Measurements from ENCODE around the gene ZBTB1.
A peak's percentile ranks its signal among the peaks of the same experiment; 100 is the strongest.
"Not testable (repeated sequence)": the region's sequence is repeated elsewhere in the genome, so short reads cannot be mapped to it uniquely, and the experiment has no call there.

ZBTB1 gene

DNA sequence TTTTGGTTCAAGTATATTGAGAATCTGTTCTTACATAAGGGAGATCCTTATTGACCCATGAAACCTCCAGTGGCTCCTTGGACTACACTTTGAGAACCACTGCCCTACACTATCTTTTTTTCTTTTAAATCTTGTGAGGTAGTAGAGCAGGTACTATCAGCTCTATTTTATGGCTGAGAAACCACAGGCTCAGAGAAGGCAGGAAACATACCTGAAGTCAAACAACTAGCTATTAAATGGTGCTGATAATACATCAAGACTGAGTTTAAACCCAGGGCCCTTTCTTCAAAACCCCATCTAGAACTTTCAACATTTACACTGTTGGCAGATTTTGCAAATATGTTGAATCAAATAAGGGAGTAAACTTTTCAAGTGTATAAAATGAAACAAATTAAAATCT is 7.8 kb upstream of the ZBTB1 start:
- no peak for DNase-seq (ENCODE audit: low read depth)

DNA sequence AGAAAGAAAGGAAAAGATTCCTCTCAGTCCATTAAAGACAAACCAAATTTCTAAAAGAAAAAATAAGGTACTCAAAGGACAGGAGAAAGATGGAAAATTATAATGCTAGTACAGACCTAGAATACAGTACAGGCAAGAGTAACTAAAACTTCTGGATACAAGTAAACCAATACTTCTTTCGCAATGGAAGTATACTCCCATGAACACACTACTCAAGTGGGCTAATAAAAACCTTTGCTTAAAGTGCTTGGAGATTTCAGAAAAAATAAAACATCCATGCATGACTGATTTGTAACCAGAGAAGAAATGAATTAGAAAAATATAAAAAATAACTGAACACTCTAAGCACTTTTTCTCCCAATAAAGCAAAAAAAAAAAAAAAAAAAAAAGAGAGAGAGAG is 4.5 kb upstream of the ZBTB1 start:
- DNase-seq (ENCODE audit: low read depth), result peak; percentile 48

DNA sequence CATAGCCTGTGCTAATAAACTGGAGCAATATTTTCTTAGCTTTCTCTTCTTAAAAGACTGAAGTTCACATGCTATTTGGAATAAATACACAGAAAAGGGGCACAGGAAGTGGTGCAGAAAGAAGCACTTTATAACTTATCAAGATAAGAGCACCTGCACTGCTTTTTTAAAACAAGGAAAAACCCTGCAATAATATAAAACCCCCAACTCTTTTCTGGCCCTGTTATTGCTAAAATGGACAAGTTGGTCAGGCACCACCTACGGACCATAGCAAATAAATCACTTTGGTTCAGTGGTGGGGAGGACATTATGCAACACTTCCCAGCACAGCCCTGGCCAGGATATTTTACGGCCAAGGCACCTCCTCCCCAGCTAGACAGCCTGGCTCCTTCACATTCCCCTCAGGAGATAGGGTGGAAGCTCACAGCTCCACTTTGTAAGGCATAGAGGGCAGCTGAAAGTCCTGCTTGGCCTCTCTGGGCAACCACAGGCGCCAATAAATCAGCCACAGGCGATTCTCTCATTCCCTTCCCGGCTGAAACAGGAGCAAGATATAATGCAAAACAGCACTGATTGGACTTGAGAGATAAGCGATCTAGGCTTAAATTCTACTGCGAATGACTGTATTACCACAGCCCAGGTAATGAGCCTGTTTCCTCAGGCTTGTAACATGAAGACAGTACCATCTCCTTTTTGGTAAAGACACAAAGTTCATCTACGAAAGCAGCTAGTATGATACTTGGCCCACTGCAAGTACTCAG is 3.0 kb upstream of the ZBTB1 start:
- DNase-seq (ENCODE audit: low read depth), result peak; percentile 98

DNA sequence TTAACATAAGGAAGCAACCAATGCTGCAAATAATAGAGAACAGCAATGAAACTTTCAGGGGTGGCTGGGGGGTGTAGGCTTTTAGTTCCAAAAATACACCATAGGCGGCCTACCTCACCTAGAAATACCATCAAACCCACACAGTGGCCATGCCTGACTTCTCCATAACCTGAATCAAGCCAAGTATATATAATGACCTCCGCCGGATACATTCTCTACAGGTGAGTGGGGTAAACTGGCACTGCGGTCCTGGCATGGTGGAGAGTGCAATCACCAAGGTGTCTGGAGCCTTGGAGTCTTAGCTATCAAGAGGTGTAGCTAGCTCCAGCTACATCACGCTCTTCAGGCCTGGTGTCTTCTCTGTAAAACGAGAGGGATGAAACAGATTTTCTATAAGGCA is 2.1 kb upstream of the ZBTB1 start:
- no peak for DNase-seq (ENCODE audit: low read depth)

DNA sequence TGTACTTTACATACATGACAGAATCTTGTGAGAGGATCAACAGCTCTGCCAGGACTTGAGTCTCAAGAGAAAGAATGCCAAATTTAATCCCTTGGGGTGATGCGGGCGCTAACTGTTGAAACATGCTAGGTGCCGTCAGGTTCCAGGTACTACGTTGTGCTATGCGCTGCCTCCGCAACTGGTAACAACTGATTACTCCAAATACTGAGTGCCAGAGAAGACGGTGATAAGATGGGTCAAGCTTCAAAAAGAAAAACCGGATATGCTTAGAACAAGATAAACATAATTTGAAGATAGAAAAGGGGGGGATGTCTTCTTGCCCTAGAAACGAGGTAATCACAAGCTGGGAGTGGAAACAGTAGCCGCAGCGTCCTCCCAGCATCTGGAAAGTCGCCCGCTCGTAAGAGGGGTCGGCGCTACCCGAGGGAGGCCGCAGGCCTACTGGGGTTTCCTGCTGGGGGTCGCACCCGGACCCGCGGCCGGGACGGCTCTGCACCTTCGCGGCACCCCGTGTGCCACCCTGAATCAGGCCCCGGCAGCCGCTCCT is 1.6 kb upstream of the ZBTB1 start:
- DNase-seq (ENCODE audit: low read depth), result peak; percentile 61

DNA sequence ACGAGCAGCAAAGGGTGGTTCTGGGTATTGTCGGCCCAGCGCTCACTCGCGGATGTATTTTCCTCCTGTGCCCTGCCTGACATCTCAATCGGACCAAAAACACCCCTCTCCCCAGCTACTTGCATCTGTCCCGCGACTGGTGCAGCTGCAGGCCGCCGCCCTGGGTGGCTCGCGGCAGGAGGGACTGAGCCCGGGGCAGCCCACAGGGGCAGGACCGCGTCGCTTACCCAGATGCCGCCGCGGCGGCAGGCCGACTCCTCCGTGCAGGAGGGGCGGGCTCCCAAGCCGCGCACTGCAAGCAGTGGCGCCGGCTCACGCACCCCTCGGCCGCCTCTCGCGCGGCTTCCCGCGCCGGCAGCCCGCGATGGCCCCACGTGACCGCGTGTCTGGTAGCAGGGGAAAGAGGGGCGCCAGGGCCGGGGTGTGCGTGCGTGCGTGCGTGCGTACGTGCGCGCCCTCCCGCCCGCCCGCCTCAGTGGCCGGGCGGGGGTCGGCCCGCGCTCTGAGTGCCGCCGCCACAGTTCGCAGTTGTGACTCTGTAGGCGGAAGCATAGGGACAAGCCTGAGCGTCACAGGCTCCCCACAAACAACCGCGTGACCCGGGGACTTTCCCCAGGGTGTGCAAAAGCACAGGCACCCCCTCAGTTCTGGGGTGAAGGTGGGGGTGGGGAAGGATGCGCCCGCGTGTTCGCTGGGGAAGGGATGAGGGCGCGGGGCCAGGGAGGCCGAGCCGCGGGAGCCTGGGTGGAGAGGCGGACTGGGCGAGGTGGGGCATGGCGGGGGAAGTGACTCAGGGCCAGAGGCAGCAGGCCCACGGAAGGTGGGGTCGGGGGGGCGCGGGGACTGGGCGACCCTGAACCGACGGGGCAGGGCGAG is 898 bp upstream of the ZBTB1 start, which contains the start of gene ZBTB25:
ZBTB25 (minus strand) TSS at position 405 of the 876 bp plus-strand sequence. CDS start 13,305 bp downstream, outside the sequence.
- DNase-seq (ENCODE audit: low read depth), result peak; percentile 90

DNA sequence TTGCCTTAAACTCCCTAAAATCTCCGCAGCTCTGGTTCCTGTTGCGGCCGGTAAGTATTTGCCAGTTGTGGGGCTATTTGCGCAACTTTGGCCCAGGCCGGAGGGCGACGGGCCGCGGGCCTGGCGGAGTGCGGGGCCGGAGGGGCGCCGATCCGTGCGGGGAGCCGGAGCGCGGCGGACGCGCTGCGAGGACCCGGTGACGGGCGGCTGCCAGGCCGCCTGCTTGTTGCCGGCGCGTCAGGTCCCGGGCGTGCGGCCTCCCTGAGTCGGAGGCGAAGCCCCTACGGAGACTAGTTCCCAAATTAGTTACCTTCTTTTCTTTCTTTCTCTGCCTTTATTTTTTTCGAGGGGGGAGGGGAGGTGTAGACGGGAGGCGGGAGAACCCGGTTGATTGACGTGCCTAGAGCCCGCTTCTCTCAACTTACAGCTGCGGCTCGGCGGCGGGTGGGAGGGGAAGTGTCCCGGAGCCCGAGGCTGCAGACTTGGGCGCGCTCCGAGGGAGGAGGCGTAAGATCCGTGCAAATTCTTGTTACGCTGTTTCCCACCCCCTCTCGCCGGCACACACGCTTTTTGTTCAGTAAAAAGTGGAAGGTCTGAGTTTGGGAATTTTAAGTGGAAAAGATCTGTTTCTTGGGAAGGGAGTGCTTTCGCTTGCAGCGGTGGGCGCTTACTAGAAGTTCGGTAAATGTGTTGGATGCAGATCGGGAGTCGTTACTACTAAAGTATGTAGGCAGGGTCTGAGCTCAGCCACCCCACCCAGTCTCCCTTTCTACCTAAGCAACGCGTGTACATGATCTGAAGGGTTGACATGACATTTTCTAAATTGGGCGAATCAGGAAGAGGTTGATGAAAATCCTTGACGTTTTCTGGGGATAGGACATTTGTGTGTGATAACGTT is 576 bp downstream of the ZBTB1 start:
- DNase-seq (ENCODE audit: low read depth), result peak; percentile 81

DNA sequence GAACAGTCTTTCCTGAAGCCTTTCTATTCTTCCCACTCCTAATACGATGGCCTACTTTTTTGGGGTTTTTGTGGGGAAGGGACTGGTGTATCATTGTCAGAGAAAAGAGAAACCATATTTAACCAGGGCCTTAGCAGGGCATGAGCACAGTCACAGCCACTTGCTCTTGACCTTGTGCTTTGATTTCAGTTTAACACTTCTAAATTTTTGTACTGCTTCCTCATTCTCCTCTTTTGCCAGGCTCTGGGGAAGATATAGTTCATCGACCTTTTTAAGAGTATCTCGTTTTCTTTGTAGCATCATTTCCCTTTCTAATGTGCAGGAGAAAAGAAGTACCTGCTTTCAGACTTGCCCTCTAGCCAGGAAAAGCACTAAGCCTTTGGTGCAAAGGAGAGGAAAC is 2.2 kb downstream of the ZBTB1 start:
- DNase-seq (ENCODE audit: low read depth), result no peak

DNA sequence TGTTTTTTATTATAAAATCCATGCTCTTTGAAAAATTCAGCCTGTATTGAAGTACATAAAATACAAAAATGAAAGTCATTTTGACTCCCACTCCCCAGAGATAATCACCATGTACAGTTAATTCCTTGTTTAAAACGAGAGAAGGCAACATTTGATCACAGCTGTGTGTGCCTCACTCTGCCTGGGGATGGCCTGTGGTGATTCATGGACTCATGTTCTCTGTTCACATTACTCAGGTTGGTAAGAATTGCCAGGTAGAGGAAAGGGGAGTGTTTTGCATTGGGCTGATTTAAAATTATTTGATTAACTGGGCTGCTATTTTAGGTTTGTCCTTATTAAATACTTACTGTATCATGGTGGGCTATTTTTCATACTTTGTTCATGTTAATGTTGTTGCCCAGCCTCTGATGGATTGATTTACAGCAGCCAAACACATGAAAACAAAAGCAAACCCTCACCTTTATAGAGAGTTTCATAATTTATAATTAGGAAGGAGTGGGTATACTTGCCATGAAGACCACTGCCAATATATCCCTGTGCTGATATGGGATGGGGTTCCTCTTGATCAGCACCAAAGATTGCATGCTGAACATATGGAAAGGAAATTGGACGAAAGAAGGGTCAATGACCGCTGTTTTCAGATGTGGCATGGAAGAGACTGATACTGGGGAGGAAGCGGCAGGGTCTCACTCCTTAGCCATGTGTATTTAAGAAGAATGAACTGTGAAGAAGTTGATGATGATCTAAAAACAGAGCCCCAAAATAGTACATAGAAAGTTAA is 3.0 kb downstream of the ZBTB1 start:
- DNase-seq (ENCODE audit: low read depth), result peak; percentile 60

DNA sequence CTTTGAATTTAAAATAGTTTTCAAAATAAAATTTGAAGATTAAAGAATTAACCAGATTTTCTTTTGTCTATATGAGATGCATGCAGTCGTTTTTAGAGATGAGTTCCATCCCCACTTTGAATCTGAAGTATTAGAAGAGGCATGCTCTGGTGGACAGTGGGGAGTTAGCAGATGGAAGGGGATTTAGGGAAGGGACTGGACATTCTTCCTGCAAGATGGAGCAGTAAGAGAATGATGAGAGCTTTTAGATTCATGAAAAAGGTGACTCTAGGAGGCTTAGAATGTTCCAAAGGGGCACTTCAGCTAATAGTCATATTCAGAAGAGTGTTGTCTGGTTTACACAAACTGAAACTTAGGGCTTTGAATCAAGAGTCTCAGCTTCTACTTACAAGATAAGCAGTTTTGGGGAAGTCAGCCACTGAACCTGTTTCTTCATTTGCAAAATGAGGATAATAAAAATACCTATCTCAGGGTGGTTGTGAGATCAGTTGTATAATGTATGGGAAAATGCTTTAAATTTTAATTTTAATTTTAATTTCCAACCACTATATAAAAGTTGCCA is 3.7 kb downstream of the ZBTB1 start:
- no peak for DNase-seq (ENCODE audit: low read depth)

DNA sequence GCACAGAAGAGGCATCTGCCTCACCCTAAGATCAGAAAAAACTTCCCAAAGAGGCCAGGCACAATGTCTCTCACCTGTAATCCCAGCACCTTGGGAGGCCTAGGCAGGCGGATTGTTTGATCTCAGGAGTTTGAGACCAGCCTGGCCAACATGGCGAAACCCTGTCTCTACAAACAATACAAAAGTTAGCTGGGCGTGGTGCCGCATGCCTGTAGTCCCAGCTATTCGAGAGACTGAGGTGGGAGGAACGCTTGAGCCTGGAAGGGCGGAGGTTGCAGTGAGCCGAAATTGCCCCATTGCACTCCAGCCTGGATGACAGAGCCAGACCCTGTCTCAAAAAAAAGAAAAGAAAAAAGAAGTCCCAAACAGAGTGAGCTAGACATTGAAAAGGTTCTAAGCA is 4.5 kb downstream of the ZBTB1 start:
- DNase-seq (ENCODE audit: low read depth), result no peak

DNA sequence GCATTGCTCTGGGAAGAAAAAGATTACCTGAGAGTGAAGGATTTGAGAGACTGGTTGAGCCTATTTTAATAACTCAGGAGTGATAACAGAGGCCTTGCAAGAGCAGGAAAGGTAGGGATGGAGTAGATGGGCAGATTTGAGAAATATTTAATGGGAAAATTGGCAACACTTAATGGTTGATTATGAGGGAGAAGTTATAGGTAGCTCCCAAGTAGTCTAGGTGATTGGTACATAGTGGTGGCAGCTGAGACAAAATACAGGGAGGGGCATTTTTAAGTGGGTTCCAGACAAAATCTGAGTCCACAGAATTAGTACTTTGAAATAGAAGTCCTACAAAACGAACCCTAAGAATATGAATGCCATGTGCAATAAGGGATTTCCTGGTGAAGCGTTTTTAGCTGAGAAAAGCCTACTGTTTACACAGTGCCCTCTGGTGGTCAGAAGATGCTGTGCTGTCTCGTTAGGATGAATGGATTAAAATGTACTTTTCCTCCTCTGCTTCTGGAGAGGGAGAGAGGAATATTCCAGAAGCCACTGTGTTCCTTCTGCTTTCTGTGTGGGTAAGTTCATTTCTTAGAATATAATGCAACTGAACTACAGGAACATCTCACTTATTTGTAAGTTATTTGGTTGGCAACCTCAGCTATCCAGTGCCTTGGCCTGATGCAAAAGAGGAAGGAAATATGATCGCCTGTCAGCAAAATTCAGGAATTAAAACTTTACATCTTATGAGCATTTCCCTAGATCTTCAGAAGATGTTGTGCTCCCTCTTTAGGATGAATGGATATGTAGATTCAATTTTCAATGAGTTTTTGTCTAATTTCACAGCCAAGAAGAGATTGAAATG is 6.5 kb downstream of the ZBTB1 start:
- DNase-seq (ENCODE audit: low read depth), result peak; percentile 64

DNA sequence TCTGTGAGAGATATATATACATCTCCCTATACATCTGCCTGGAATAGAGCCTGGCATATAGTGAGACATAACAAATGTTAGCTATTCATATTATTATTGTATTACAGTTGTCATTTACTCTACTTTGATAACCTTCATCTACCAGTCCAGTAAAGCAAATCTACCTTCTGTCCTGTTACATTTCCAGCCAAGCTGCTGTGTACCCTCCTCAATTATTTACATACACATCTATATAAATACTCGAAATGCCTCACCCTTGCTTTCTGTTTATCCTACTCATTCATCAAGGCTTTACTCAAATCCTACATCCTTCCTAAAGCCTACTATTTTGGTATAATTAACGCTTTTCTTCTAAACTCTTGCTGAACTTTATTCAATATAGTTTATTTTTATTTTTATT is 8.7 kb downstream of the ZBTB1 start:
- no peak for DNase-seq (ENCODE audit: low read depth)

DNA sequence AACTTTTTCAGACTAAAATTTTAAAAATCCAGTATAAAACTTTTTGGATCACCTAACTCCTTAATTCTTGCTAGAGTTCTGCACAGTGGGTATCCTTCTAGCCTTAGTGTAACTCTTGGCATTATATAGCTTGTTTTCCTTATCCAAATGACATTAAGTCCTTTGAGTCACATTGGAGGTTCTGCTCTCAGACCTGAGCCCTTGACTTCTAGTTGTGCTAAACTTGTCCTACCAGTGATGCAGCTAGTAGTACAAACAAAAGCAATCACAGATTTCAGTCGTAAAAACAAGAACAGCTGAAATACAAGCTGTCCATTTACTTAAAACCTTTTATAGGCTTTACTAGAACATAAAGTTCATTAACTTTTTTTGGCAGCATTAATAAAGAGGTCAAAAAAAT is 10.5 kb downstream of the ZBTB1 start:
- no peak for DNase-seq (ENCODE audit: low read depth)

DNA sequence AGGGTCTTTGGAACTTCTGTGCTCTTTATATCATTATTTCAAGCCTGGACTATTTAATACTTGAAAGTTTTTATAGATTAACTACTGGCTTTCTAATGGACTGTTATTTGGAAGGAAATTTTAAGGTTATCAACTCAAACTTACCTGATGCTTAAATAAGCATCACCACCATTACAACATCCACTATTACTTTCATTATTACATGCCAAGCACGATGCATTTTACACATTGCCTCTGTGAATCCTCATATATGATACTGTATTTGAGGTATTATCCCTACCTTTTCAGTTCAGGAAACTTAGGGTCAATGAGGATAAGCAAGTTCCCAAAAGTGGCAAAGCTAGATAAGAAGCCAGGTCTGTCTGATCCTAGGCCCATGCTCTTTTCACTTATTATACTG is 12.4 kb downstream of the ZBTB1 start:
- no peak for DNase-seq (ENCODE audit: low read depth)

DNA sequence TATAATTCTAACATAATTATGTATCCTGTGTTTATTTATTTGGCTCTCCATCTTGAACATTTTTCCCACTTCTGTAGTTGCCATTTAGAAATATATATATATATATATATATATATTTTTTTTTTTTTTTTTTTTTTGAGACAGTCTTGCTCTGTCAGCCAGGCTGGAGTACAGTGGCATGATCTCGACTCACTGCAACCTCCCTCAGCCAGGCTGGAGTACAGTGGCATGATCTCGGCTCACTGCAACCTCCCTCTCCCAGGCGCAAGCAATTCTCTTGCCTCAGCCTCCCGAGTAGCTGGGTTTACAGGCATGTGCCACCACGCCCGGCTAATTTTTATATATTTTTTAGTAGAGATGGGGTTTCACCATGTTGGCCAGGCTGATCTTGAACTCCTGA is 13.1 kb downstream of the ZBTB1 start:
- not testable (repeated sequence) for DNase-seq (ENCODE audit: low read depth)

DNA sequence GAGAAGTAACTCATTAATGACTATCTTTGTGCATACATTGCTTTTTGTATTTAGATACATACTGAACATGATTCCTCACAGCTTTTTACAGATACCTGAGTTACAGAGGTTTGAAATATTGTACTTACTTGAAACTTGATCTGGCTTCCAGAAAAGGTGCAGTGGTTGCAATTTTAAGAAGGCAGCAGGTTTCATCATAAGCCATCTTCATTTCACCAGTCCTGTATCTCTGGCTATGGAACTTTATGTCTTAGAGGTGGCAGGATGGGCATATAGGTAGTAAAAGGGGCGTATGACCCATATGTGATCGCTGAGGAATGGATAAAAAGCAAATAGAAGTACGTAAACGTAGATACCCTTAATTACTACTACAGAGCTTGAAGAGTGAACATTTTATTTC is 13.7 kb downstream of the ZBTB1 start:
- DNase-seq (ENCODE audit: low read depth), result no peak

DNA sequence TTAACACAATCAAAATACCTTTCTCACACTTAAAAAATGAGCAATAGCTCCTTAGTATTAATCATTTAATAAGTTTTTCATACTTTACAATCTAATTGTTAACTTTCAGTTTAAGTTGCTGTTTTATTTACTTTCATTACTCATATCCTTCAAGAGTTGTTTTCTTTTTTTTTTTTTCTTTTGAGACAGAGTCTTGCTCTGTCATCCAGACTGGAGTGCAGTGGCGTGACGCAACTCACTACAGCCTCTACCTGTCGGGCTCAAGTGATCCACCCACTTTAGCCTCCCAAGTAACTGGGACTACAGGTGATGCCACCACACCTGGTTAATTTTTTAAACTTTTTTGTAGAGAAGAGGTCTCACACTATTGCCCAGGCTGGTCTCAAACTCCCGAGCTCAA is 16.1 kb downstream of the ZBTB1 start:
- DNase-seq (ENCODE audit: low read depth), result no peak

DNA sequence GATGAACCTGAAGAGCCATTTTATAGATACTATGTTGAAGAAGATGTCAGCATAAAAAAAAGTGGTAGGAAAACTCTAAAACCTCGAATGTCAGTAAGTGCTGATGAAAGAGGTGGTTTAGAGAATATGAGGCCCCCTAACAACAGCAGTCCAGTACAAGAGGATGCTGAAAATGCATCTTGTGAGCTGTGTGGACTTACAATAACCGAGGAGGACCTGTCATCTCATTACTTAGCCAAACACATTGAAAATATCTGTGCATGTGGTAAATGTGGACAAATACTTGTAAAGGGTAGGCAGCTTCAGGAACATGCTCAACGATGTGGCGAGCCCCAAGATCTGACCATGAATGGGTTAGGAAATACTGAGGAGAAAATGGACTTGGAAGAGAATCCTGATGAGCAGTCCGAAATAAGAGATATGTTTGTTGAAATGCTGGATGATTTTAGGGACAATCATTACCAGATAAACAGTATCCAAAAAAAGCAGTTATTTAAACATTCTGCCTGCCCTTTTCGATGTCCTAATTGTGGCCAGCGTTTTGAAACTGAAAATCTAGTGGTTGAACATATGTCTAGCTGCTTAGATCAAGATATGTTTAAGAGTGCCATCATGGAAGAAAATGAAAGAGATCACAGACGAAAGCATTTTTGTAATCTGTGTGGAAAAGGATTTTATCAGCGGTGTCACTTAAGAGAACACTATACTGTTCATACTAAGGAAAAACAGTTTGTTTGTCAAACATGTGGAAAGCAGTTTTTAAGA is 18.2 kb downstream of the ZBTB1 start:
- no peak for DNase-seq (ENCODE audit: low read depth)

Measured in amniotic epithelial cell (primary cell).